Activated CD4-positive, alpha-beta T cell treated with anti-CD3 and anti-CD28 coated beads, Interleukin-2, amount 50 U/mL, for 16 hours (primary cell): ENCODE measurements around the gene ETAA1.

Experiments used
- DNase-seq: peaks from one replicate; pipeline ENCODE4 v3.0.0-alpha.2; 2020

ETAA1 gene

GRCh38 chr2:67397143-67397986 lies at the start of gene ETAA1:
ETAA1 (plus strand) TSS chr2:67397333; CDS start chr2:67397449, 116 bp downstream.
- peak; percentile 94 for DNase-seq

GRCh38 chr2:67366832-67367412 lies 30.2 kb upstream of the ETAA1 start:
- no peak for DNase-seq

GRCh38 chr2:67374481-67374880 lies 22.7 kb upstream of the ETAA1 start:
- DNase-seq: no peak

GRCh38 chr2:67374949-67375348 lies 22.2 kb upstream of the ETAA1 start:
- DNase-seq: no peak

GRCh38 chr2:67378555-67378954 lies 18.6 kb upstream of the ETAA1 start:
- no peak for DNase-seq

- no peak for DNase-seq
Measured at GRCh38 chr2:67379048-67379447, 18.1 kb upstream of the ETAA1 start.

DNA sequence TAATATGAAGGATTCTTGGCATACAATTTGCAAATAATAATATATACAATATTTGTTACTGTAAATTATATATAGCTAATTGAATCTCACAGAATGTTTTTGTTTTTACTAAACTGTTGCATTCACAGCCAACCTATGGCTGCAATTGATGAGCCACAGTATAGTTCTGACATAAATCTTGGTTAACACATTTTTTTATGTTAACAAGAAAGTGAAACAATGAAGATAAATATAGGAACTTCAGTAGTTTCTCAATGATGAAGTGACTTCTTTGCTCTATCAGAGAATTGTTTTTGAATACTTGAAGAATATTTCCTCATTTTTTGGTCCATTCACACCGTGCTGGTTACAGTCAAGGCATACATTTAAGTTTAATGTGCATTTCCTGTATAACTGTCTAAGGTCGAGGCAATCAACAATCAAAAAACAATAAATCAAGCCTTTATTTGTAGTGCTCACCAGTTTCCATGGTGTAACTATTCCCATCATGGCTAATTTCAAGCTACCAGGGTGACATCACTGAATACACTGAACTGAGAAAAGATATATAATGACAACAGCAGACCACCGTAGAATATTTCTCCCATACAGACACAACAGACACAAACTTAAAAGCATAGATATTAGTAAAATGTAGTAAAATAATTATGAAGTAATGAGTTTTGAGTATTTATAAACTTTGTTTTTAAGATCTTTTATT lies 12.9 kb upstream of the ETAA1 start:
- no peak for DNase-seq

GRCh38 chr2:67388680-67389079 lies 8.5 kb upstream of the ETAA1 start:
- no peak for DNase-seq

GRCh38 chr2:67389286-67389685 lies 7.8 kb upstream of the ETAA1 start:
- no peak for DNase-seq

GRCh38 chr2:67389788-67390187 lies 7.3 kb upstream of the ETAA1 start:
- DNase-seq: no peak

- no peak for DNase-seq
Measured at GRCh38 chr2:67393237-67393636, 3.9 kb upstream of the ETAA1 start.

DNA sequence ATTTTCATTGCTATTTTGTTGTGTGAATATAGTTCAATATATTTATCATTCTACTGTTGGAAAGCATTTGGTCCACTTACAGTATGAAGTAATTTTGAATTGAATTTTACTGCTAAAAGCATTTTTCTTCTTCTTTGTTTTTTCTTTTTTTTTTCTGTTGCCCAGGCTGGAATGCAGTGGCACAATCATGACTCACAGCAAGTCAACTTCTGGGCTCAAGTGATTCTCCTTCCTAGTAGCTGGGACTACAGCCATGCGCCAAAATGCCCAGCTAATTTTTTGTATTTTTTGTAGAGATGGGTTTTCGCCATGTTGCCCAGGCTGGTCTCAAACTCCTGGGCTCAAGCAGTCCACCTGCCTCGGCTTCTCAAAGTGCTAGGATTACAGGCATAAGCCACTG lies 2.4 kb upstream of the ETAA1 start:
- DNase-seq: no peak

GRCh38 chr2:67399144-67399543 lies 2.0 kb downstream of the ETAA1 start:
- no peak for DNase-seq

DNA sequence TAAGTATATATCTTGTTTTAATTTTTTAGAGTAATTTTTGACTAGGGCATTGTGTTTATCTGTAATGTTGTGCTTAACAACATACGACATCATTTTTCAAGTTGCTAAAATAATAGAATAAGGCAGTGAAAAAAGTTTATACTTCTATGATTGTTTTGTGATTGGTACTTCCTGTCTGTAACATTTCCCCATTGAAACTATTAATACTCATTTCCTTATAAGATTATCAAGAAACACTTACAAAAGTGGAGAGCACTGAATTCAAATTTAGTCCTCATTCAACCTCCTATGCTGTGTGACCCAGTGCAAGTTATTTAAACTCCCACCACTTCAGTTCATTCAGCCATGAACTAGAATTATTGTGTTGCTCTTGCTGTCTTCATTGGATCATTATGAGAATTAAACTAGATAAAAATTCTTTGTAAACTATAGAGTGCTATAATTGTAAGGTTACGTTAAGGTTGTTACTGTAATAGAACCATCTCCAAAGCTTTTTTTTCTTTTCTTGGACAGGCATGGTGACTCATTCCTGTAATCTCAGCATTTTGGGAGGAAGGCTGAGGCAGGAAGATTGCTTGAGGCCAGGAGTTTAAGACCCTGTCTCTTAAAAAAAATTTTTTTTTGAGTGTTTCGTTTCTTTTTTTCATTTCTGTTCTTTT lies 2.8 kb downstream of the ETAA1 start:
- no peak for DNase-seq

GRCh38 chr2:67400560-67401485 lies 3.7 kb downstream of the ETAA1 start:
- no peak for DNase-seq

- no peak for DNase-seq
Measured at GRCh38 chr2:67408346-67408745, 11.2 kb downstream of the ETAA1 start.

- DNase-seq: no peak
Measured at GRCh38 chr2:67412424-67412823, 15.3 kb downstream of the ETAA1 start.

- DNase-seq: no peak
Measured at GRCh38 chr2:67414867-67415266, 17.7 kb downstream of the ETAA1 start.

DNA sequence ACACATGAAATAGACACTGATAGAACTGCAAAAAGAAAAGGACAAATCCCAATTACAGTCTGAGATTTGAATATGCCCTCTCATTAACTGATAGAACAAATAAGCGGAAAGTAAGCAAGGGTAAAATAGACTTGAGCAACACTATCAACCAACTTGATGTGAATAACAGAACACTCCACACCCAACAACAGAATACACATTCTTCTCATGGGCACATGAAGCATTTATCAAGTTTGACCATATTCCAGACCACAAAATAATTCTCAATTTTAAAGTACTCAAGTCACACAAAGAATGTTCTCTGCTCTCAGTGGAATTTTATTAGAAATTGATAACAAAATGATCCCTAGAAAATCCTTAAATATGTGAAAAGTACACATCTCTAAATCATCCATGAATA lies 19.0 kb downstream of the ETAA1 start:
- DNase-seq: no peak

- no peak for DNase-seq
Measured at GRCh38 chr2:67423489-67423888, 26.4 kb downstream of the ETAA1 start.

- DNase-seq: no peak
Measured at GRCh38 chr2:67436221-67436620, 39.1 kb downstream of the ETAA1 start.

GRCh38 chr2:67437114-67437513 lies 40.0 kb downstream of the ETAA1 start:
- DNase-seq: no peak
